Lower lobe of right lung (tissue), 2 donors: Measurements from ENCODE around the gene GALNTL6. TPM values are rescaled to one million over a fixed set of nuclear protein-coding genes. Genes with fewer than 3 reads are reported as not detected.

Experiments
- ATAC-seq, 2 donors: fragments of 200-7000 bp; cut with Tn5 transposase; one replicate each; pipeline ENCODE4 v1.9.1; 2020 to 2022; ENCODE audit warnings: mild to moderate bottlenecking in 2 of 2, moderate library complexity in 2 of 2
- DNase-seq: peaks from one replicate; pipeline ENCODE4 v3.0.0-alpha.2; 2020
- H3K27ac ChIP-seq: fragments of 200-600 bp; one replicate; pipeline ENCODE4 v1.8.0; 2022
- H3K27me3 ChIP-seq: fragments of 200-600 bp; one replicate; pipeline ENCODE4 v1.8.0; 2022; ENCODE audit warnings: low read depth
- H3K36me3 ChIP-seq: fragments of 200-600 bp; one replicate; pipeline ENCODE4 v1.8.0; 2022; ENCODE audit warnings: mild to moderate bottlenecking
- H3K4me1 ChIP-seq: fragments of 200-600 bp; one replicate; pipeline ENCODE4 v1.8.0; 2022
- H3K4me3 ChIP-seq: fragments of 200-600 bp; one replicate; pipeline ENCODE4 v1.8.0; 2022; ENCODE audit warnings: mild to moderate bottlenecking
- H3K9me3 ChIP-seq: fragments of 200-600 bp; one replicate; pipeline ENCODE4 v1.8.0; 2022
- CTCF ChIP-seq: fragments of 200-600 bp; IDR thresholded peaks from one replicate; pipeline ENCODE4 v1.8.0; 2022; ENCODE audit warnings: antibody characterized with exemption, mild to moderate bottlenecking
- intact Hi-C: fragments of 100-400 bp; cut with DNase I; formaldehyde crosslinking; loops from one replicate; pipeline ENCODE4 v1.11.0; 2022
- total RNA-seq: library from RNA; stranded (reverse); fragmentation: NEBNext Ultra II Directional; extraction: Animal tissue kit (Norgen Biotek cat#: 25700); gene quantifications from one replicate; pipeline ENCODE4 v1.2.1, GENCODE V29; 2021
- donor health status: DM: no; HTN: yes; CAD: no; lungs with severe emphysema.

Gene GALNTL6
- total RNA-seq, 1 donor from 2014 or later: not detected

DNA sequence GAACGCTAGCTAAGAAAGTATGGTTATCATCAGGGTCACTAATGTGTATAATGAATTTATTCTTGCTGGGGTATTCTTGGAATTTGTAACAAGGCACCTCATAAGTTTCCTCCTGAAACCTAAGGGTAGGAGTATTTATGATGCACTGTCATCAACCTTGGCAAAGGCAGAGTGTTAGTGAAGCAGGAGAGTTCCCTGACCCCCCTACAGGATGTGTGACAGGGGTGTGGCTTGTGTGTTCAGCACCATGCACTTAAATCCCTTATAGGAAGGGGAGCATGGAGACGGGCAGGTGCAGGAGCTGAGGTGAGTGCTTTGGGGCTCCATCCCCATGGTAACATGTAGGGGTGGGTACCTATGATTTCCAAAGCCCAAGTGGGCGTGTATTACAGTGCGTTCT lies 237.7 kb downstream of the GALNTL6 start:
- Histone ChIP-seq H3K27me3 (no peaks in the 10 kb centered on the region), H3K4me1 (no peaks in the 10 kb centered on the region), H3K4me3 (no peak overlapping the region), H3K9me3 (no peaks in the 10 kb centered on the region), H3K27ac (no peak overlapping the region), H3K36me3 (no peaks in the 10 kb centered on the region)
- no peak for ATAC-seq
- TF ChIP-seq CTCF: no peak
- intact Hi-C loops: no loop called here
- DNase-seq: no peak

DNA sequence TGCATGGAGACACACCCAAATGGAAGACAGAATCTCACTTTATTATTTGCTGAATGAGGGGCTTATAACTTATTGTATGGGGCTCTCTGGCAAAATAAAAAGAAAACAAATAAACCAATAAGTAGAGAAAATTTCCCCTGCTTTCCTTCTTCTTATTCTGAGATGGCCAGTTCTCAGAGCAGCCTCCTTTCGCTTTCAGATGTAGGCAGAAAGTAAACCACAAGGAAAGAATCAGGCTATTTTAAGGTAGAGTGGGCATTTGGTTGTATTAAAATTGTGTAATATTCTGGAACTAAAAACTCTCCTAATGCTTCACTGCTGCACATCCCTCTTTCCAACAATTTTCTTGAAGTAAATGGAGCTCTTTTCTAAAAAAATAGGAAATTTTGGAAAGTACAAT lies 241.8 kb downstream of the GALNTL6 start:
- DNase-seq (no peak), ATAC-seq (no peak)
- H3K9me3 ChIP-seq: no peaks in the 10 kb centered on the region
- intact Hi-C loops: no loop called here
- no peaks in the 10 kb centered on the region for H3K36me3 ChIP-seq
- no peaks in the 10 kb centered on the region for H3K4me1 ChIP-seq
- TF ChIP-seq CTCF: no peak
- H3K4me3 ChIP-seq: no peak overlapping the region
- no peaks in the 10 kb centered on the region for H3K27me3 ChIP-seq
- no peak overlapping the region for H3K27ac ChIP-seq

DNA sequence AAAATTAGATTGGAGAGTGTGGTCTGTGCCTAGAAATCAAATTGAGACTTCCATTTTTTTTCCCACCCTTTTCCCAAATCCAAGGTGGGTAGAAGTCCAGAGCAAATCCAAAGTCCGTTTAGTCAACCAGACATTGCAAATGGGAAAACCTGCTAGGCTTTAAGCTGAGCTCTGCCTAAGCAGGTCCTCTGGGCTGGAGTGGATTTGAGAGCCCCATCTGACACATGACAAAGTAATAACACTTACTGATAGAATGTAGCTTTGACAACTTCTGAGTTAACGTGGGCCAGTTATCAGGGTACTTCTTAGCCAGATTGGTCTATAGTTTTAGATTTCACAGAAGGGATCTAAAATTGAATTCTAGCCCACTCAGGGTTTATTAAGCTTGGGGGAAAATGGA lies 242.3 kb downstream of the GALNTL6 start:
- ATAC-seq: no peak
- H3K27ac ChIP-seq: no peak overlapping the region
- intact Hi-C loops: no loop called here
- H3K4me3 ChIP-seq: no peak overlapping the region
- no peak for TF ChIP-seq CTCF
- no peaks in the 10 kb centered on the region for H3K36me3 ChIP-seq
- no peak for DNase-seq
- H3K9me3 ChIP-seq: no peaks in the 10 kb centered on the region
- no peaks in the 10 kb centered on the region for H3K27me3 ChIP-seq
- H3K4me1 ChIP-seq: no peaks in the 10 kb centered on the region

DNA sequence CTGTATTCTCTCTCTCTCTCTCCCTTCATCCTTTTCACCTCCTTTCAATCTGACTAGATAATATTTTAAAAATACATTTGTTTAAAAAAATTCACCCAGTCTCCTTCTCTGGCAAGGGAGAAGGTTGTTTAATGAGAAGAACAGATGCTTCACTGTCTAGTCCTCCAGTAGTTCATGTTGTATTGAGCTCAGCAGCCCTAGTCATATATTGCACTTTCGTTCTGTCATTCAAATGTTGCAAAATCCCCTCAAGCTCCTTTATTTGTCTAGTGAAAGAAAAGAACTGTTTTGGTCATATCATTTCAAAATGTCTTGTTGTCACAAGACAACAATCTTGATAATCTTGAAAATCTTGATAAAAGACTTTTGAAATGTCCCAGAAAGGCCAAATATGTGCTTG lies 248.0 kb downstream of the GALNTL6 start:
- TF ChIP-seq CTCF: no peak

GRCh38 chr4:172068506-172068905 lies 255.3 kb downstream of the GALNTL6 start:
- no peaks in the 10 kb centered on the region for H3K4me1 ChIP-seq
- no peaks in the 10 kb centered on the region for H3K9me3 ChIP-seq
- TF ChIP-seq CTCF: no peak
- no peaks in the 10 kb centered on the region for H3K27me3 ChIP-seq
- ATAC-seq (no peak), DNase-seq (no peak)
- H3K36me3 ChIP-seq: no peaks in the 10 kb centered on the region
- intact Hi-C loops: no loop called here
- no peak overlapping the region for H3K27ac ChIP-seq
- no peak overlapping the region for H3K4me3 ChIP-seq

More for the DNA sequence above, 248.0 kb downstream of the GALNTL6 start:
- no peak for DNase-seq
- H3K4me1 ChIP-seq: no peaks in the 10 kb centered on the region
- H3K36me3 ChIP-seq: no peaks in the 10 kb centered on the region
- no peaks in the 10 kb centered on the region for H3K9me3 ChIP-seq
- no peak for ATAC-seq
- H3K27ac ChIP-seq: no peak overlapping the region
- intact Hi-C loops: no loop called here
- no peaks in the 10 kb centered on the region for H3K27me3 ChIP-seq
- no peak overlapping the region for H3K4me3 ChIP-seq

GRCh38 chr4:172073590-172073989 lies 260.4 kb downstream of the GALNTL6 start:
- no peak for TF ChIP-seq CTCF
- intact Hi-C loops: no loop called here
- Histone ChIP-seq H3K9me3 (no peaks in the 10 kb centered on the region), H3K4me3 (no peak overlapping the region), H3K27me3 (no peaks in the 10 kb centered on the region), H3K36me3 (no peaks in the 10 kb centered on the region), H3K4me1 (no peaks in the 10 kb centered on the region), H3K27ac (no peak overlapping the region)
- DNase-seq: no peak
- ATAC-seq: no peak
